ENCODE data around the gene FBXO17.
A peak's percentile ranks its signal among the peaks of the same experiment; 100 is the strongest.

FBXO17 gene

GRCh38 chr19:38907670-38908069 lies 67.9 kb downstream of the FBXO17 start:
- Histone ChIP-seq H3K4me3 (ENCODE audit: low read length in 2 of 2) (no peak overlapping the region), H3K9ac (ENCODE audit: low read depth in 1 of 2, low read length in 2 of 2) (no peak overlapping the region), H3K27ac (ENCODE audit: low read depth in 2 of 2, low read length in 2 of 2) (no peak overlapping the region), H3K36me3 (ENCODE audit: control insufficient read depth in 2 of 2, insufficient read depth in 2 of 2, low read length in 2 of 2) (peaks cover 20 to 22% of the 10 kb centered on the region in 2 donors), H3K9me3 (ENCODE audit: control insufficient read depth in 2 of 2, low read length in 2 of 2) (no peaks in the 10 kb centered on the region), H3K4me1 (ENCODE audit: control insufficient read depth in 2 of 2, insufficient read depth in 2 of 2, low read length in 2 of 2) (no peaks in the 10 kb centered on the region), H3K27me3 (ENCODE audit: control insufficient read depth in 2 of 2, insufficient read depth in 2 of 2, low read length in 2 of 2) (no peaks in the 10 kb centered on the region)

GRCh38 chr19:38907227-38907626 lies 68.3 kb downstream of the FBXO17 start:
- Histone ChIP-seq H3K27ac (ENCODE audit: low read depth in 2 of 2, low read length in 2 of 2) (no peak overlapping the region), H3K4me1 (ENCODE audit: control insufficient read depth in 2 of 2, insufficient read depth in 2 of 2, low read length in 2 of 2) (no peaks in the 10 kb centered on the region), H3K9ac (ENCODE audit: low read depth in 1 of 2, low read length in 2 of 2) (no peak overlapping the region), H3K27me3 (ENCODE audit: control insufficient read depth in 2 of 2, insufficient read depth in 2 of 2, low read length in 2 of 2) (no peaks in the 10 kb centered on the region), H3K9me3 (ENCODE audit: control insufficient read depth in 2 of 2, low read length in 2 of 2) (no peaks in the 10 kb centered on the region), H3K4me3 (ENCODE audit: low read length in 2 of 2) (no peak overlapping the region), H3K36me3 (ENCODE audit: control insufficient read depth in 2 of 2, insufficient read depth in 2 of 2, low read length in 2 of 2) (peaks cover 20 to 22% of the 10 kb centered on the region in 2 donors)

- peaks cover under 1 to 4% of the 10 kb centered on the region in 2 donors for H3K4me1 ChIP-seq (ENCODE audit: control insufficient read depth in 2 of 2, insufficient read depth in 2 of 2, low read length in 2 of 2)
- no peak overlapping the region for H3K9ac ChIP-seq (ENCODE audit: low read depth in 1 of 2, low read length in 2 of 2)
- H3K27ac ChIP-seq (ENCODE audit: low read depth in 2 of 2, low read length in 2 of 2) = no peak overlapping the region
- H3K4me3 ChIP-seq (ENCODE audit: low read length in 2 of 2) = no peak overlapping the region
- H3K27me3 ChIP-seq (ENCODE audit: control insufficient read depth in 2 of 2, insufficient read depth in 2 of 2, low read length in 2 of 2) = no peaks in the 10 kb centered on the region
- H3K9me3 ChIP-seq (ENCODE audit: control insufficient read depth in 2 of 2, low read length in 2 of 2) = no peaks in the 10 kb centered on the region
- peaks cover 20 to 22% of the 10 kb centered on the region in 2 donors for H3K36me3 ChIP-seq (ENCODE audit: control insufficient read depth in 2 of 2, insufficient read depth in 2 of 2, low read length in 2 of 2)
These were observed 69.9 kb downstream of the FBXO17 start for GRCh38 chr19:38905620-38906019.

GRCh38 chr19:38904581-38905539 lies 70.7 kb downstream of the FBXO17 start:
- H3K36me3 ChIP-seq (ENCODE audit: control insufficient read depth in 2 of 2, insufficient read depth in 2 of 2, low read length in 2 of 2) = peaks cover 20 to 22% of the 10 kb centered on the region in 2 donors
- no peaks in the 10 kb centered on the region for H3K9me3 ChIP-seq (ENCODE audit: control insufficient read depth in 2 of 2, low read length in 2 of 2)
- H3K27ac ChIP-seq (ENCODE audit: low read depth in 2 of 2, low read length in 2 of 2) = no peak overlapping the region
- no peak overlapping the region for H3K9ac ChIP-seq (ENCODE audit: low read depth in 1 of 2, low read length in 2 of 2)
- peaks cover 5 to 7% of the 10 kb centered on the region in 2 donors for H3K4me1 ChIP-seq (ENCODE audit: control insufficient read depth in 2 of 2, insufficient read depth in 2 of 2, low read length in 2 of 2)
- no peaks in the 10 kb centered on the region for H3K27me3 ChIP-seq (ENCODE audit: control insufficient read depth in 2 of 2, insufficient read depth in 2 of 2, low read length in 2 of 2)
- H3K4me3 ChIP-seq (ENCODE audit: low read length in 2 of 2) = no peak overlapping the region

GRCh38 chr19:38901683-38902082 lies 73.9 kb downstream of the FBXO17 start:
- H3K4me3 ChIP-seq (ENCODE audit: low read length in 2 of 2) = no peak overlapping the region
- peaks cover 7 to 16% of the 10 kb centered on the region in 2 donors for H3K36me3 ChIP-seq (ENCODE audit: control insufficient read depth in 2 of 2, insufficient read depth in 2 of 2, low read length in 2 of 2)
- no peaks in the 10 kb centered on the region for H3K9me3 ChIP-seq (ENCODE audit: control insufficient read depth in 2 of 2, low read length in 2 of 2)
- peaks cover 11 to 16% of the 10 kb centered on the region in 2 donors for H3K4me1 ChIP-seq (ENCODE audit: control insufficient read depth in 2 of 2, insufficient read depth in 2 of 2, low read length in 2 of 2)
- no peak overlapping the region for H3K9ac ChIP-seq (ENCODE audit: low read depth in 1 of 2, low read length in 2 of 2)
- H3K27ac ChIP-seq (ENCODE audit: low read depth in 2 of 2, low read length in 2 of 2) = no peak overlapping the region
- H3K27me3 ChIP-seq (ENCODE audit: control insufficient read depth in 2 of 2, insufficient read depth in 2 of 2, low read length in 2 of 2) = no peaks in the 10 kb centered on the region

- peaks cover 7 to 14% of the 10 kb centered on the region in 2 donors for H3K36me3 ChIP-seq (ENCODE audit: control insufficient read depth in 2 of 2, insufficient read depth in 2 of 2, low read length in 2 of 2)
- H3K27ac ChIP-seq (ENCODE audit: low read depth in 2 of 2, low read length in 2 of 2) = no peak overlapping the region
- H3K9me3 ChIP-seq (ENCODE audit: control insufficient read depth in 2 of 2, low read length in 2 of 2) = no peaks in the 10 kb centered on the region
- peaks cover 11 to 16% of the 10 kb centered on the region in 2 donors for H3K4me1 ChIP-seq (ENCODE audit: control insufficient read depth in 2 of 2, insufficient read depth in 2 of 2, low read length in 2 of 2)
- no peaks in the 10 kb centered on the region for H3K27me3 ChIP-seq (ENCODE audit: control insufficient read depth in 2 of 2, insufficient read depth in 2 of 2, low read length in 2 of 2)
- H3K4me3 ChIP-seq (ENCODE audit: low read length in 2 of 2) = peak overlapping the region; percentile 98
- peak overlapping the region; percentile 69 to 93 for H3K9ac ChIP-seq (ENCODE audit: low read depth in 1 of 2, low read length in 2 of 2)
These were observed 74.8 kb downstream of the FBXO17 start for GRCh38 chr19:38900743-38901190.

- Histone ChIP-seq H3K27me3 (ENCODE audit: control insufficient read depth in 2 of 2, insufficient read depth in 2 of 2, low read length in 2 of 2) (no peaks in the 10 kb centered on the region), H3K27ac (ENCODE audit: low read depth in 2 of 2, low read length in 2 of 2) (peak overlapping the region; percentile 79 to 87), H3K9ac (ENCODE audit: low read depth in 1 of 2, low read length in 2 of 2) (peak overlapping the region; percentile 69 to 93), H3K9me3 (ENCODE audit: control insufficient read depth in 2 of 2, low read length in 2 of 2) (no peaks in the 10 kb centered on the region), H3K4me1 (ENCODE audit: control insufficient read depth in 2 of 2, insufficient read depth in 2 of 2, low read length in 2 of 2) (peaks cover 11 to 16% of the 10 kb centered on the region in 2 donors), H3K36me3 (ENCODE audit: control insufficient read depth in 2 of 2, insufficient read depth in 2 of 2, low read length in 2 of 2) (peaks cover 4 to 9% of the 10 kb centered on the region in 2 donors), H3K4me3 (ENCODE audit: low read length in 2 of 2) (peak overlapping the region; percentile 98)
These were observed 75.3 kb downstream of the FBXO17 start for GRCh38 chr19:38900202-38900629.

GRCh38 chr19:38899447-38900201 lies 75.9 kb downstream of the FBXO17 start, which contains the start of the genes NFKBIB and SIRT2:
NFKBIB (plus strand) TSS chr19:38899969; CDS start chr19:38900033, 64 bp downstream.
SIRT2 (minus strand) TSS chr19:38899618; CDS start chr19:38899521, 97 bp downstream.
- no peaks in the 10 kb centered on the region for H3K9me3 ChIP-seq (ENCODE audit: control insufficient read depth in 2 of 2, low read length in 2 of 2)
- peaks cover 11 to 16% of the 10 kb centered on the region in 2 donors for H3K4me1 ChIP-seq (ENCODE audit: control insufficient read depth in 2 of 2, insufficient read depth in 2 of 2, low read length in 2 of 2)
- H3K9ac ChIP-seq (ENCODE audit: low read depth in 1 of 2, low read length in 2 of 2) = peak within 1 kb of the TSS; percentile 93 to 95
- H3K27ac ChIP-seq (ENCODE audit: low read depth in 2 of 2, low read length in 2 of 2) = peak within 1 kb of the TSS; percentile 79 to 87
- peak within 1 kb of the TSS; percentile 98 for H3K4me3 ChIP-seq (ENCODE audit: low read length in 2 of 2)
- peaks cover 0 to 5% of the 10 kb centered on the region in 2 donors for H3K36me3 ChIP-seq (ENCODE audit: control insufficient read depth in 2 of 2, insufficient read depth in 2 of 2, low read length in 2 of 2)
- no peaks in the 10 kb centered on the region for H3K27me3 ChIP-seq (ENCODE audit: control insufficient read depth in 2 of 2, insufficient read depth in 2 of 2, low read length in 2 of 2)

- Histone ChIP-seq H3K27ac (ENCODE audit: low read depth in 2 of 2, low read length in 2 of 2) (peak overlapping the region; percentile 70 to 83), H3K4me1 (ENCODE audit: control insufficient read depth in 2 of 2, insufficient read depth in 2 of 2, low read length in 2 of 2) (peaks cover 11 to 16% of the 10 kb centered on the region in 2 donors), H3K9me3 (ENCODE audit: control insufficient read depth in 2 of 2, low read length in 2 of 2) (no peaks in the 10 kb centered on the region), H3K27me3 (ENCODE audit: control insufficient read depth in 2 of 2, insufficient read depth in 2 of 2, low read length in 2 of 2) (no peaks in the 10 kb centered on the region), H3K36me3 (ENCODE audit: control insufficient read depth in 2 of 2, insufficient read depth in 2 of 2, low read length in 2 of 2) (no peaks in the 10 kb centered on the region), H3K9ac (ENCODE audit: low read depth in 1 of 2, low read length in 2 of 2) (peak overlapping the region; percentile 84 to 95), H3K4me3 (ENCODE audit: low read length in 2 of 2) (peak overlapping the region; percentile 85 to 98)
These were observed 76.6 kb downstream of the FBXO17 start for GRCh38 chr19:38898788-38899446.

All from mucosa of rectum (tissue), 2 donors.